Measurements from ENCODE around the gene C2CD5. TPM values are rescaled to one million over a fixed set of nuclear protein-coding genes. Genes with fewer than 3 reads are reported as not detected.
"Not testable (repeated sequence)": the region's sequence is repeated elsewhere in the genome, so short reads cannot be mapped to it uniquely, and the experiment has no call there.

The C2CD5 gene
- total and polyA plus RNA-seq, 2 donors from 2014 or later: 19.4 to 48.4 TPM

DNA sequence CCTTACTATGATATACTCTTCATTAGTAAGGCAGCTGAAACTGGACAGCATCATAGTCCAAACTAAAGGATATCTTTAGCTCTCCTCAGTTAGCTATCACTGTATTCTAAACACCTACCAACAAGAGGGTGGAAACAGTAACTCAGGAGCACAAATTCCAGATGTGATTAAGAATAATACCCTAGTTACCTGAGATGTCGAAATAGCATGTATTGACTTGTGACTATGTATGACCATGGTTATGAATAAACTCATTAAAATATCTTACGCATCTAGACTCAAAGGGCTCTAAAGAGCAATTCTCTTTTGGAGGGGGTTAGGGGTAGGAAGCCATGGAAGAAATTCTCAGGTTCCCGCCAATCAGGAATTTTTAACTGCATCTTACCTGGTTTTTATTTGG, 90.8 kb downstream of the C2CD5 start:
- H3K27ac ChIP-seq (ENCODE audit: low read depth in 2 of 2, low read length in 2 of 2): no peak overlapping the region
- no peaks in the 10 kb centered on the region for H3K27me3 ChIP-seq (ENCODE audit: control insufficient read depth, insufficient read depth, low read length)
- TF ChIP-seq, protein P1, sequence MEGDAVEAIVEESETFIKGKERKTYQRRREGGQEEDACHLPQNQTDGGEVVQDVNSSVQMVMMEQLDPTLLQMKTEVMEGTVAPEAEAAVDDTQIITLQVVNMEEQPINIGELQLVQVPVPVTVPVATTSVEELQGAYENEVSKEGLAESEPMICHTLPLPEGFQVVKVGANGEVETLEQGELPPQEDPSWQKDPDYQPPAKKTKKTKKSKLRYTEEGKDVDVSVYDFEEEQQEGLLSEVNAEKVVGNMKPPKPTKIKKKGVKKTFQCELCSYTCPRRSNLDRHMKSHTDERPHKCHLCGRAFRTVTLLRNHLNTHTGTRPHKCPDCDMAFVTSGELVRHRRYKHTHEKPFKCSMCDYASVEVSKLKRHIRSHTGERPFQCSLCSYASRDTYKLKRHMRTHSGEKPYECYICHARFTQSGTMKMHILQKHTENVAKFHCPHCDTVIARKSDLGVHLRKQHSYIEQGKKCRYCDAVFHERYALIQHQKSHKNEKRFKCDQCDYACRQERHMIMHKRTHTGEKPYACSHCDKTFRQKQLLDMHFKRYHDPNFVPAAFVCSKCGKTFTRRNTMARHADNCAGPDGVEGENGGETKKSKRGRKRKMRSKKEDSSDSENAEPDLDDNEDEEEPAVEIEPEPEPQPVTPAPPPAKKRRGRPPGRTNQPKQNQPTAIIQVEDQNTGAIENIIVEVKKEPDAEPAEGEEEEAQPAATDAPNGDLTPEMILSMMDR (IDR thresholded peaks at IDR 0.05; ENCODE audit: borderline replicate concordance, extremely low read depth, insufficient read depth): no peak
- no peaks in the 10 kb centered on the region for H3K9me3 ChIP-seq (ENCODE audit: control insufficient read depth in 2 of 3, insufficient read depth in 1 of 3, low read length in 3 of 3)
- no peak overlapping the region for H3K4me3 ChIP-seq (ENCODE audit: low read length in 3 of 3)
- DNase-seq (no peak), FAIRE-seq (no peak)
- peaks cover 0 to 4% (median 3%) of the 10 kb centered on the region in 3 donors for H3K36me3 ChIP-seq (ENCODE audit: control insufficient read depth in 2 of 3, insufficient read depth in 3 of 3, low read length in 3 of 3)
- H3K4me1 ChIP-seq (ENCODE audit: control insufficient read depth in 2 of 3, insufficient read depth in 2 of 3, low read depth in 1 of 3, low read length in 3 of 3): no peaks in the 10 kb centered on the region
- no peak overlapping the region for H3K9ac ChIP-seq (ENCODE audit: low read length in 3 of 3)
- intact Hi-C loops (cut with DNase I): no loop called here

DNA sequence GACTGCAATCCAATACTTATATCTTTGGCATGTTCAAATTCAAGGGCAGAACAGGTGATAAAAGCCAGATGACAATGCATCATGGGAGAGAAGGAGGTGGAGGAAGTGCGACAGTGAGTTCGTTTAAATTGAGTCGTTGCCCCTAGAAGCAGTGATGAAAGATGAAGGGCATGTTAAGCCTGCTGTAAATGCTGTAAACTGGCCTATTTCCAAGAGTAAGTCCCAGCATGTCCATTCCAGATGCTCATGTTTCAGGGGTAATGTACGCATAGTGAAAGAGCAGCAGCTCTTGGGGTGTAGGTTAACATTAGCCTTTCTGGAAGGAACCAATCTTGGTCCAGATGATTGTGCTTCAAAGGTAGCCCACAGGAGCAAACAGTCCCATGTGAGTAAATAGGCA, 97.1 kb downstream of the C2CD5 start:
- FAIRE-seq (no peak), DNase-seq (no peak)
- Histone ChIP-seq H3K27ac (ENCODE audit: low read depth in 2 of 2, low read length in 2 of 2) (no peak overlapping the region), H3K9ac (ENCODE audit: low read length in 3 of 3) (no peak overlapping the region), H3K36me3 (ENCODE audit: control insufficient read depth in 2 of 3, insufficient read depth in 3 of 3, low read length in 3 of 3) (no peaks in the 10 kb centered on the region), H3K4me3 (ENCODE audit: low read length in 3 of 3) (no peak overlapping the region), H3K4me1 (ENCODE audit: control insufficient read depth in 2 of 3, insufficient read depth in 2 of 3, low read depth in 1 of 3, low read length in 3 of 3) (no peaks in the 10 kb centered on the region), H3K27me3 (ENCODE audit: control insufficient read depth, insufficient read depth, low read length) (no peaks in the 10 kb centered on the region), H3K9me3 (ENCODE audit: control insufficient read depth in 2 of 3, insufficient read depth in 1 of 3, low read length in 3 of 3) (no peaks in the 10 kb centered on the region)
- TF ChIP-seq, protein P1 (IDR thresholded peaks at IDR 0.05; ENCODE audit: borderline replicate concordance, extremely low read depth, insufficient read depth): no peak
- intact Hi-C loops (cut with DNase I): loop anchor here (10.0 kb wide), 2 partner anchors 112 to 362 kb away; partner anchors contain the start of gene ST8SIA1

DNA sequence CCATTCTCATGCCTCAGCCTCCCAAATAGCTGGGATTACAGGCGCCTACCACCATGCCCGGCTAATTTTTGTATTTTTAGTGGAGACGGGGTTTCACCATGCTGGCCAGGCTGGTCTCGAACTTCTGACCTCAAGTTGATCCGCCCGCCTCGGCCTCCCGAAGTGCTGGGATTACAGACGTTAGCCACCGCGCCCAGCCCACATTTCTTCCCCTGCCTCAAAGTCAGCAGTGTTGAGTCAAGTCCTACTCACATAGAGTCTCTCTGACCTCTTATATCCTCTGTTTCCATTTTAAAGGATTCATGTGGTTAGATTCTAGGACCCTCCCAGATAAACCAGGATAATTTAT, 100.1 kb downstream of the C2CD5 start:
- DNase-seq: peak in 1 of 5 donors; percentile 52

DNA sequence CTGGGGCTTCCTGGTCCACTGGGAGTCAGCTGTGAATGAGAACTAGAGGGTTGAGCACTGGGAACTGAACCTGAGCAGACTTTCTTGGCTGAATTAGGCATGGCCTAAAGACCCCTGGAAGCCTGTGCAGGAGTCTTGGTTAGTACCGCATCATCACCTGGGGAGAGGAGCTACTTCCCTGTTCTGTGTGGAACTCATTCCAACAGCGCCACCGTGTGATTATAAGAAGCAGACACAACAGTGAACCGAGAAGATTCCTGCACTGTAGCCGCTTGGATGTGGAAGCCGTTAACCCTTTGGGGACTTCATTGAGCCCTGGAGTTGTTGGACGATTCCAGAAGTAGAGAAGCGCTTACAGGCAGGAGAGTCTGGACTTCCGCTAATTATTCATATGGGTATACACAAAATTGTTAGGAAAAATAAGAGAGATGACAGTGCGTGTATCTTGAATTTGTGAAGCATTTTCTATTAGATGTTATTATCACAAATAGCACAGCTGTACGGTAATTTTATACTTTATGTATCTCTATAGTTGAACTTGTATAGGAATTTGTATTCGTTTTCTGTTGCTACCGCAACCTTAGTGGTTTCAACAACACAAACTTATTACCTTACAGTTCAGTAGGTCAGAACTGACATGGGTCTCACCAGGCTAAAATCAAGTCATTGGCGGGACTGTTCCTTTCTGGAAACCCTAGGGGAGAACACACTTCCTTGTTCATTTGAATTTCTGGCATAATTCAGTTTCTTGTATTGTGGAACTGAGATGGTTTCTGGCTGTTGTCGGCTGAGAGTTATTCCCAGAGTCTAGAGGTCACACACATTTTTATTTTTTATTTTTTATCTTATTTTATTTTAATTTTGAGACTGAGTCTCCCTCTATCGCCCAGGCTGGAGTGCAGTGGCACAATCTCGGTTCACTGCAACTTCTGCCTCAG, 100.7 kb downstream of the C2CD5 start:
- FAIRE-seq: no peak
- H3K27ac ChIP-seq (ENCODE audit: low read depth in 2 of 2, low read length in 2 of 2): no peak overlapping the region
- no peaks in the 10 kb centered on the region for H3K36me3 ChIP-seq (ENCODE audit: control insufficient read depth in 2 of 3, insufficient read depth in 3 of 3, low read length in 3 of 3)
- H3K9me3 ChIP-seq (ENCODE audit: control insufficient read depth in 2 of 3, insufficient read depth in 1 of 3, low read length in 3 of 3): no peaks in the 10 kb centered on the region
- intact Hi-C loops (cut with DNase I): loop anchor here (10.0 kb wide), 2 partner anchors 109 to 359 kb away; partner anchors contain the start of gene ST8SIA1
- H3K4me3 ChIP-seq (ENCODE audit: low read length in 3 of 3): no peak overlapping the region
- no peaks in the 10 kb centered on the region for H3K4me1 ChIP-seq (ENCODE audit: control insufficient read depth in 2 of 3, insufficient read depth in 2 of 3, low read depth in 1 of 3, low read length in 3 of 3)
- no peaks in the 10 kb centered on the region for H3K27me3 ChIP-seq (ENCODE audit: control insufficient read depth, insufficient read depth, low read length)
- TF ChIP-seq, protein P1 (IDR thresholded peaks at IDR 0.05; ENCODE audit: borderline replicate concordance, extremely low read depth, insufficient read depth): peak; percentile 78
- no peak overlapping the region for H3K9ac ChIP-seq (ENCODE audit: low read length in 3 of 3)
- peak in 4 of 5 donors; percentile 64 to 95 (median 82) for DNase-seq

More for the DNA sequence above, 100.1 kb downstream of the C2CD5 start:
- H3K36me3 ChIP-seq (ENCODE audit: control insufficient read depth in 2 of 3, insufficient read depth in 3 of 3, low read length in 3 of 3); H3K4me3 ChIP-seq (ENCODE audit: low read length in 3 of 3); FAIRE-seq; H3K27me3 ChIP-seq (ENCODE audit: control insufficient read depth, insufficient read depth, low read length); H3K9me3 ChIP-seq (ENCODE audit: control insufficient read depth in 2 of 3, insufficient read depth in 1 of 3, low read length in 3 of 3); H3K27ac ChIP-seq (ENCODE audit: low read depth in 2 of 2, low read length in 2 of 2); H3K4me1 ChIP-seq (ENCODE audit: control insufficient read depth in 2 of 3, insufficient read depth in 2 of 3, low read depth in 1 of 3, low read length in 3 of 3); H3K9ac ChIP-seq (ENCODE audit: low read length in 3 of 3): not testable (repeated sequence)
- intact Hi-C loops (cut with DNase I): loop anchor here (10.0 kb wide), 2 partner anchors 109 to 359 kb away; partner anchors contain the start of gene ST8SIA1

Measured in kidney (tissue), 14 donors.